Mucosa of rectum (tissue), 2 donors: ENCODE results near the gene PDZRN4.

Source experiments
- H3K27ac ChIP-seq, 2 donors: one replicate each; pipeline ENCODE4 v1.7.0; 2013; ENCODE audit warnings: inconsistent platforms in 2 of 2, low read depth in 2 of 2, low read length in 2 of 2
- H3K27me3 ChIP-seq, 2 donors: one replicate each; pipeline ENCODE4 v1.7.0; 2013; ENCODE audit warnings: low read length in 2 of 2; ENCODE audit not compliant: control insufficient read depth in 2 of 2, insufficient read depth in 2 of 2
- H3K36me3 ChIP-seq, 2 donors: one replicate each; pipeline ENCODE4 v1.7.0; 2013; ENCODE audit warnings: low read length in 2 of 2; ENCODE audit not compliant: control insufficient read depth in 2 of 2, insufficient read depth in 2 of 2
- H3K4me1 ChIP-seq, 2 donors: one replicate each; pipeline ENCODE4 v1.7.0; 2013; ENCODE audit warnings: low read length in 2 of 2, mild to moderate bottlenecking in 1 of 2; ENCODE audit not compliant: control insufficient read depth in 2 of 2, insufficient read depth in 2 of 2
- H3K4me3 ChIP-seq, 2 donors: one replicate each; pipeline ENCODE4 v1.7.0; 2013; ENCODE audit warnings: low read length in 2 of 2
- H3K9ac ChIP-seq, 2 donors: one replicate each; pipeline ENCODE4 v1.7.0; 2013; ENCODE audit warnings: low read length in 2 of 2, low read depth in 1 of 2, mild to moderate bottlenecking in 1 of 2
- H3K9me3 ChIP-seq, 2 donors: one replicate each; pipeline ENCODE4 v1.7.0; 2013; ENCODE audit warnings: low read length in 2 of 2; ENCODE audit not compliant: control insufficient read depth in 2 of 2
- donor health status: healthy.
- donor health status: Normal muscosa, but diverticular disease.

PDZRN4 gene

DNA sequence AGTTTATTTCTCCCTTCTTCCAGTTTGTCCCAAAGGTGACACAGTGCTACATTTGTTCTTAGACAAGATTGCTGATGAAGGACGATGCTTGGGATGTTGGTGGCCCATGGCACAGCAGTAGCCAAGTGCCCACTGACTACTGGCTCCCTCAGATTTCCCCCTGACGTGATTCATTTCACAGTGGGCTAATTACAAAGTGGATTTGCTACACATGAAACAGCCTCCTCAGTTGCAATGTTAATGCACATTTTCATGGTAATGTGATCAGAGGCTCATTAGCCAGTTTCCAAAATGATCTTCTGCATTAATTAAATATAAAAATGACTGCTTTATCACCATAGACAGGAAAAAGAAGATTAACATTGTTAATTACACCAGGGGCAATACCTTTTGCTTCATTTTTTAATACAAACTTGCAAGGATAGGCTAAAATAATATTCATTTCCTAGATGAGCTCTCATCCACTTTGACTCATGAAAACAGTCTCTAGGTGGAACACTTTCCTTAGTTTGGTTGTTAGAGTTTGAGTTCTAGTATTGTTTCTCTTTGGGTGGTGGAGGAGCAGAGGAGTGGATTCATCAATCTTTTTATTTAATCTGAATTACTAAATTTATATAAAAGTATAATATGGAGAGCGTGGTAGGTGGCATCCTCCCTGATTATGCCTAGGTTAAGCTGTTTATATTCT is 250.9 kb downstream of the PDZRN4 start:
- Histone ChIP-seq H3K4me1 (no peaks in the 10 kb centered on the region), H3K27ac (no peak overlapping the region), H3K36me3 (no peaks in the 10 kb centered on the region), H3K27me3 (no peaks in the 10 kb centered on the region), H3K9me3 (no peaks in the 10 kb centered on the region), H3K9ac (no peak overlapping the region), H3K4me3 (no peak overlapping the region)

- Histone ChIP-seq H3K4me3 (no peak overlapping the region), H3K36me3 (no peaks in the 10 kb centered on the region), H3K4me1 (no peaks in the 10 kb centered on the region), H3K9ac (no peak overlapping the region), H3K9me3 (no peaks in the 10 kb centered on the region), H3K27me3 (no peaks in the 10 kb centered on the region), H3K27ac (no peak overlapping the region)
Measured at GRCh38 chr12:41439801-41440200, 251.7 kb downstream of the PDZRN4 start.

DNA sequence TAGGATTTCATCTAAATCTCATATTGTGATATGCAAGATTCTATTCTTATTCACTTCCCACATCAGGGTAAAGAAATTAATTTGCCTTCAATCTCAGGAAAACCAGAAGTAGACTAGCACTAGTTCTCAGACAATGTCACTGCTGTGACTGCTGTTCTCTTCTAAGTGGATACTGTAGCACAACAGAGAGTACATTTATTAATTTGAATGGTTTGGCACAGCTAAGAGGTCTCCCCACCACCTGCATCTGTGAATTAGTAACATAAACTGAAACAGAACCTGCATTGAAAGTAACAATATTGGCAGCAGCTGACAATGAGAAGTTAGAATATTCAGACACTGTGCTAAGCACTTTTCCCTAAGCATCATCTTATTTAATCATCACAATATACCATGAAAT is 253.1 kb downstream of the PDZRN4 start:
- no peak overlapping the region for H3K9ac ChIP-seq
- H3K4me3 ChIP-seq: no peak overlapping the region
- no peak overlapping the region for H3K27ac ChIP-seq
- no peaks in the 10 kb centered on the region for H3K4me1 ChIP-seq
- no peaks in the 10 kb centered on the region for H3K36me3 ChIP-seq
- no peaks in the 10 kb centered on the region for H3K27me3 ChIP-seq
- no peaks in the 10 kb centered on the region for H3K9me3 ChIP-seq

DNA sequence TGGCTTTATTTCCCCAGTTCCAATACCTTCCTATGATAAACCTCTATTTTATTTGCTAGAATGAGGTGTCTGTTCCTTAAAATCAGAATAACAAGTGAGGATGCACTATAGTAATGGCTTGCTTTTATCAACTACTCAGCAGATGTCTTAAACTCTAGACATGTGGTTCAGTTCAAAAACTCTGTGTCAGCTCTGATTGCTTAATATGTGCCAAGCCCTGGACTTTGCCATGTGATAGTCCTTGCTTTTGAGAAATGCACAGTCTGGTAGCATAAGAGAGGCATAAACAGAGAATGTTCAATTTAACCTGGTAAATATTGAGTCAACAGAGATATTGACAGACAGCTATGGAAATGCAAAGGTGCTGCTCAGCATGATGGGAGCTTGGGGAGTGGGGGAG is 254.8 kb downstream of the PDZRN4 start:
- Histone ChIP-seq H3K36me3 (no peaks in the 10 kb centered on the region), H3K4me3 (no peak overlapping the region), H3K4me1 (no peaks in the 10 kb centered on the region), H3K27ac (no peak overlapping the region), H3K27me3 (no peaks in the 10 kb centered on the region), H3K9me3 (no peaks in the 10 kb centered on the region), H3K9ac (no peak overlapping the region)

DNA sequence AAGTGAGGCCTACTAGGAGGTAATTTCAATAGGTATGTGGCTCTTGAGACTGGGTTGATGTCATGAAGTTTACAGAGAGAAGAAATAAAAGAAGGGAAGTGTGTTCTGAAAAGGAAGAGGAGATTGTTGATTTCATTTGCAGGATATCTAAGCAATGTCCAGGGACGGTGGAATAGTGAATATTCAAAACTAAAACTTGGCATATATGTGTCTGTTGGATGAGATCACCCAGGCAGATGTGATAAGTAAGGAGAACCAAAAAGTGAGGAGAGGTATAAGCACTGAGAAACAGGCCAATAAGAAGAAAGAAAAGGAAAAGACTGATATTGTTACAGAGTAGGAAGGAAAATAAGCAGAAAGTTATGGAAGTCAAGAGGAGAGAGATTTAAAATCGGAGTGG is 255.6 kb downstream of the PDZRN4 start:
- Histone ChIP-seq H3K27ac (no peak overlapping the region), H3K36me3 (no peaks in the 10 kb centered on the region), H3K9me3 (no peaks in the 10 kb centered on the region), H3K9ac (no peak overlapping the region), H3K4me1 (no peaks in the 10 kb centered on the region), H3K27me3 (no peaks in the 10 kb centered on the region), H3K4me3 (no peak overlapping the region)

GRCh38 chr12:41452838-41453407 is 264.8 kb downstream of the PDZRN4 start:
- no peak overlapping the region for H3K27ac ChIP-seq
- H3K9me3 ChIP-seq: no peaks in the 10 kb centered on the region
- H3K9ac ChIP-seq: no peak overlapping the region
- no peaks in the 10 kb centered on the region for H3K27me3 ChIP-seq
- H3K4me3 ChIP-seq: no peak overlapping the region
- H3K36me3 ChIP-seq: no peaks in the 10 kb centered on the region
- no peaks in the 10 kb centered on the region for H3K4me1 ChIP-seq

DNA sequence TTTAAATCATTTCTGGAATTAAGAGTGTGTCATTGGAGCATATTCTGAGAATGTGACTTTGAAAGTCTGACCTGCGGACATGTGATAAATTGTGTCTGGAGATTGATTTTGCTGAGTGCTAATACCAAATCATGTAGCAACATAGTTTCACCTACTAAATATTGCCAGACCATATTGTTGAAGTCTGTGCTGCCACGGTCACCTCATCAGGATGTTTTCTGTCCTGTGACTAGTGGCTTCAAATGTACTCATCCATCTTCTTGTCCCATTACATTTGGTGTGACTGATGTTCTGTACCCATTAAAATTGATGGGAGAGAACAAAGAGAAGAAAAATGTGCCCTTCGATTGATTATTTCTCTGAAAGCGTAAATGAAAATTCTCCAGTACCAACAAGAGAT is 265.3 kb downstream of the PDZRN4 start:
- Histone ChIP-seq H3K27me3 (no peaks in the 10 kb centered on the region), H3K36me3 (no peaks in the 10 kb centered on the region), H3K4me3 (no peak overlapping the region), H3K9ac (no peak overlapping the region), H3K27ac (no peak overlapping the region), H3K9me3 (no peaks in the 10 kb centered on the region), H3K4me1 (no peaks in the 10 kb centered on the region)

GRCh38 chr12:41459111-41459905 is 271.2 kb downstream of the PDZRN4 start:
- no peak overlapping the region for H3K4me3 ChIP-seq
- no peaks in the 10 kb centered on the region for H3K4me1 ChIP-seq
- no peak overlapping the region for H3K9ac ChIP-seq
- no peak overlapping the region for H3K27ac ChIP-seq
- no peaks in the 10 kb centered on the region for H3K27me3 ChIP-seq
- no peaks in the 10 kb centered on the region for H3K9me3 ChIP-seq
- no peaks in the 10 kb centered on the region for H3K36me3 ChIP-seq

- Histone ChIP-seq H3K27ac (no peak overlapping the region), H3K27me3 (no peaks in the 10 kb centered on the region), H3K4me3 (no peak overlapping the region), H3K4me1 (no peaks in the 10 kb centered on the region), H3K9me3 (no peaks in the 10 kb centered on the region), H3K9ac (no peak overlapping the region), H3K36me3 (no peaks in the 10 kb centered on the region)
Measured at GRCh38 chr12:41459906-41460214, 271.7 kb downstream of the PDZRN4 start.

DNA sequence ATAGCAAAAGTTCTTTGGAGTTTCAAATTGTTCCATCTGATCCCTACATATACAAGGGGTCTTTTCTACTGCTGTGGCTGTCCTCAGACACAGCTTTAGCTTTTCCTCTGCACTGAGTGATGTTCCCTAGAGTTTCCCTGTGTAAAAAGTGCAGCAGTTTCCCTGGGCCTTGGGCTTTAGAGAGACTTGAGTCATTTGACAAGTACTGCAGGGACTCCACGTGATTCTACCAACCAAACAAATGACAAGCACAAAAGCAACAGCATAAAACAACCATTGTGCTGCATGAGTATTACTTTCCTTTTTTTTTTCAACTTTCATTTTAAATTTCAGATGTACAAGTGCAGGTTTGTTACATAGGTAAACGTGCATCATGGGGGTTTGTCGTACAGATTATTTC is 272.8 kb downstream of the PDZRN4 start:
- no peaks in the 10 kb centered on the region for H3K9me3 ChIP-seq
- no peak overlapping the region for H3K27ac ChIP-seq
- no peak overlapping the region for H3K4me3 ChIP-seq
- H3K27me3 ChIP-seq: no peaks in the 10 kb centered on the region
- H3K4me1 ChIP-seq: no peaks in the 10 kb centered on the region
- no peaks in the 10 kb centered on the region for H3K36me3 ChIP-seq
- H3K9ac ChIP-seq: no peak overlapping the region
